Measurements from ENCODE around the gene CTR9.

- TF ChIP-seq CTCF (IDR thresholded peaks at IDR 0.05; ENCODE audit: low read depth, low read length, missing input control) (no peak), YY1 (IDR thresholded peaks at IDR 0.05) (no peak), ZBTB33 (IDR thresholded peaks at IDR 0.05) (no peak), RAD21 (IDR thresholded peaks at IDR 0.05) (no peak), REST (IDR thresholded peaks at IDR 0.05) (no peak), FOXA1 (IDR thresholded peaks at IDR 0.05) (no peak), HNF4G (IDR thresholded peaks at IDR 0.05) (no peak), SP1 (IDR thresholded peaks at IDR 0.05) (no peak), GABPA (IDR thresholded peaks at IDR 0.05 in 1 of 2, conservative IDR thresholded peaks at IDR 0.05 in 1 of 2) (no peak), HNF4A (conservative IDR thresholded peaks at IDR 0.05) (no peak)
These were observed 28.0 kb downstream of the CTR9 start for GRCh38 chr11:10779086-10779485.

All from liver (tissue), 3 donors.